HG03060 (cell line): ENCODE data around the gene RRP12.

Source experiments
- ATAC-seq: cut with Tn5 transposase; IDR thresholded peaks from one replicate; pipeline ENCODE4 v1.9.1; 2021; ENCODE audit warnings: low read depth, moderate number of reproducible peaks; ENCODE audit not compliant: unreplicated experiment

The RRP12 gene

GRCh38 chr10:97319671-97320479, 81.3 kb downstream of the RRP12 start:
- no peak for ATAC-seq

- ATAC-seq = peak; percentile 70
Observed at GRCh38 chr10:97318772-97319651, 82.1 kb downstream of the RRP12 start, which contains the start of gene FRAT1. Gene FRAT1, plus strand, starts transcription at chr10:97319271. Its CDS starts 183 bp downstream, at chr10:97319454.

GRCh38 chr10:97314671-97315070, 86.5 kb downstream of the RRP12 start:
- no peak for ATAC-seq

- no peak for ATAC-seq
Observed at GRCh38 chr10:97312897-97313296, 88.2 kb downstream of the RRP12 start.

DNA sequence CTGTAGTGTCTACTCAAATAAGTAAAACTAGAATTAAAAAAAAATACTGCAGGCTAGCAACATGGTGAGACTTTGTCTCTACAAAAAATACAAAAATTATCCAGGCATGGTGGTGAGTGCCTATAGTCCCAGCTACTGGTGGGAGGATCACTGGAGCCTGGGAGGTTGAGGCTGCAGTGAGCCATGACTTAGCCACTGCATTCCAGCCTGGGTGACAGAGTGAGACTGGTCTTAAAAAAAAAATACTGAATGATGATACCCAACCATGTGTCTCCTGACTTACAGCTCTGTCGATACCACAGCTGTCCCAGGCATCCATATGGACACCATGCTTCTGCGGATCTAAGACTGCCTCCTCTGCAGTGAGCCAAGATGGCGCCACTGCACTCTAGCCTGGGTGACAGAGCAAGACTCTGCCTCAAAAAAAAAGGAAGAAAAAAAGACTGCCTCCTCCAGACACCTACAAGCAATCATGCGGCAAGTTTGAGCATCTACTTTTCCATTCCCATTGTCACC, 90.0 kb downstream of the RRP12 start:
- no peak for ATAC-seq

DNA sequence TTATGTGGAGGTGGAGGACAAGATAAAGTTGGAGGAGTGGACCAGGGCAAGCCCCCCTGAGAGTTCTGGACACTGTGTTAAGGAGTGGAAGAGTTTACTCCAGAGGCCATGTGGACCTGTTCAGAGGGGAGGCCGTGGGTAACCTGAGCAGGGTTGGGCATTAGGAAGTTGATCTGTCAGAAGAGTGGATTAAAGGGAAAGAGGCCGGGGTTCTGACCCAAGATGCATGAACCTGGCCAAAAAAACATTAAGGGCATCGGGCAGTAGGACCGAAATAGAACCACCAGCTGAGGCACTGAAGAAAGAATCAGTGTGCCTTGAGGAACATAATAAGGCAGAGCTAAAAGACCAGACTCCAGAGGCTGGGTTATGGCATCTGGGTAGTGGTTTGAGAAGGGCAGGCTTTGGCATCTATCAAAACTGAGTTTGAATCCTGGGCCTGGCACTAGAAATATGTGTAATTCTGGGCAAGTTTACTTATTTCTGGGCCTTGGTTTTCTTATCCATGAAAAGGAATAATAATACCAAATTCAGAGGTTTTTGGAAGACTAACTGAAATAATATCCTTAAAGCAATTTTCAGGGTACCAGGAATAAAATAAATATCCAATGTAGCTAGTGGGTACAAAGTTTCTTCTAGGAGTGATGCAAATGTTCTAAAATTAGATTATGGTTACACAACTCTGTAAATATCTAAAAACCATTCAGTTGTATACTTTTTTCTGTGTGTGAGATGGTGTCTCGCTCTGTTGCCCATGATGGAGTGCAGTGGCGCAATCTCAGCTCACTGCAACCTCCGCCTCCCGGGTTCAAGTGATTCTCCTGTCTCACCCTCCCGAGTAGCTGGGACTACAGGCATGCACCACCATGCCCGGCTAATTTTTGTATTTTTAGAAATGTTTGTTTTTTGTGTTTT, 93.0 kb downstream of the RRP12 start:
- no peak for ATAC-seq

- ATAC-seq = no peak
Observed at GRCh38 chr10:97307441-97307840, 93.7 kb downstream of the RRP12 start.
